Epithelial cell of proximal tubule (primary cell): ENCODE data around the gene FSD1L. TPM values are rescaled to one million over a fixed set of nuclear protein-coding genes. Genes with fewer than 3 reads are reported as not detected.

Experiments used
- DNase-seq: peaks from one replicate; pipeline ENCODE4 v3.0.0-alpha.2; 2011; ENCODE audit warnings: low read depth
- H3K4me3 ChIP-seq: 2 replicates; pipeline ENCODE4 v1.5.1; 2011; ENCODE audit warnings: low read depth, mild to moderate bottlenecking, low read length
- total RNA-seq: library from RNA; depleted of rRNA; stranded (reverse); fragments of >200 nt; gene quantifications from 2 replicates; pipeline ENCODE4 v1.2.3, GENCODE V29; 2015
- TF ChIP-seq, protein P1 (sequence below): conservative IDR thresholded peaks from 2 replicates; pipeline ENCODE4 v1.5.1; 2012; ENCODE audit warnings: low read depth, mild to moderate bottlenecking, low read length

The FSD1L gene
- total RNA-seq, 1 donor from 2014 or later, result 1.6 TPM

GRCh38 chr9:105444130-105444529, 3.7 kb upstream of the FSD1L start:
- TF ChIP-seq, protein P1, sequence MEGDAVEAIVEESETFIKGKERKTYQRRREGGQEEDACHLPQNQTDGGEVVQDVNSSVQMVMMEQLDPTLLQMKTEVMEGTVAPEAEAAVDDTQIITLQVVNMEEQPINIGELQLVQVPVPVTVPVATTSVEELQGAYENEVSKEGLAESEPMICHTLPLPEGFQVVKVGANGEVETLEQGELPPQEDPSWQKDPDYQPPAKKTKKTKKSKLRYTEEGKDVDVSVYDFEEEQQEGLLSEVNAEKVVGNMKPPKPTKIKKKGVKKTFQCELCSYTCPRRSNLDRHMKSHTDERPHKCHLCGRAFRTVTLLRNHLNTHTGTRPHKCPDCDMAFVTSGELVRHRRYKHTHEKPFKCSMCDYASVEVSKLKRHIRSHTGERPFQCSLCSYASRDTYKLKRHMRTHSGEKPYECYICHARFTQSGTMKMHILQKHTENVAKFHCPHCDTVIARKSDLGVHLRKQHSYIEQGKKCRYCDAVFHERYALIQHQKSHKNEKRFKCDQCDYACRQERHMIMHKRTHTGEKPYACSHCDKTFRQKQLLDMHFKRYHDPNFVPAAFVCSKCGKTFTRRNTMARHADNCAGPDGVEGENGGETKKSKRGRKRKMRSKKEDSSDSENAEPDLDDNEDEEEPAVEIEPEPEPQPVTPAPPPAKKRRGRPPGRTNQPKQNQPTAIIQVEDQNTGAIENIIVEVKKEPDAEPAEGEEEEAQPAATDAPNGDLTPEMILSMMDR, result no peak
- no peak for DNase-seq

DNA sequence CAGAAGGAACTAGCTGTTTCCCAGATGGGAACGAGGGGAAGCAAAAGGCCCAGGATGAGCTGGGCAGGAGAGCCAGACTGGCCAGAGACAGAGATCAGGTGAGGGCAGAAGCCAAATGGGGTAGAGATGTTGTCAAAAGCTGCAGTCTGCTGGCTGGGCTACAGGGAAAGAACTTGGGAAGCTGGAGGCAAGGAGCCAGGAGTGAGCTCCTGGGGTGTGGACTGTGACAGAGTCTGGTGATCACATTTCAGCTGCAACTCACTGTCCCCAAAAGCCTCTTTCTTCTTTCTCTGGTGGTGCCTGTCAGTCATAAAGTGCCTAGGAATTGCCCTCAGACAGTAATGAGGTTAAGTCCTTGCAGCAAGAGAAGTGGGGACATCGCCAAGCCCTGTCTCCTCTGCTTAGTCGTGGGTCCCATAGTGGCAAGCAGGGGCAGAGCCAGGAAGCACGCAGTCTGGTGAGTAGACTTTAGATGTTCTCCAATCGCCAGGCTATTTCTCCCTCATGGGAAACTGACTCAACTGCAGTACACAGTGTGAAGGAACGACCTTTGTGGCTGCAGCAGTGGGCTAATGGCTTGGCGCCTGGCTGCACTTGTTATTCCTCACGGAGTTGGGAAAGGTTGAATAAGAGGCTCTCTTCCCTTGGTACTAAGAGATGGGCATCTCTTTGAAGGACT, 2.5 kb upstream of the FSD1L start:
- H3K4me3 ChIP-seq, result no peak overlapping the region
- no peak for DNase-seq
- TF ChIP-seq, protein P1, result no peak

More at GRCh38 chr9:105444130-105444529, 3.7 kb upstream of the FSD1L start:
- no peak overlapping the region for H3K4me3 ChIP-seq

DNA sequence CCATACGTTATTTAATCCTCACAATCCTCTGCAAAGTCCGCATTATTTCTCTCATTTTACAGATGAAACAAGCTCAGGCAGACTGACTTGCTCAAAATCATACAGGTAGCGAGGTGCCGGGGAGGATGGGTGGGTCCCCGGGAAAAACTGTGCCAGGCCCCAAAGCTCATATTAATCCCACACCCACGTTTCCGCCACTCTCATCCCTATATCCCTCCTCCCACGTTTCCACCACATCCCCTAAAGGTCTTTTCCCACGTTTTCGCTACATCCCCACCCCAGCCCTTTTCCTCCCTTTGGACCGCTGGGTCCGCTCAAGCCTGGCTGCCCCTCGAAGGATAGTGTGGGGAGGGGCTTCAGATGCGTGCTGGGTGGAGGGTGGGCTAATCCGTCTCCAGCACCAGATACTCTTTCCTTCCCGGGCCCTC, 434 bp upstream of the FSD1L start:
- no peak for DNase-seq
- TF ChIP-seq, protein P1, result no peak
- peak overlapping the region; percentile 97 for H3K4me3 ChIP-seq

DNA sequence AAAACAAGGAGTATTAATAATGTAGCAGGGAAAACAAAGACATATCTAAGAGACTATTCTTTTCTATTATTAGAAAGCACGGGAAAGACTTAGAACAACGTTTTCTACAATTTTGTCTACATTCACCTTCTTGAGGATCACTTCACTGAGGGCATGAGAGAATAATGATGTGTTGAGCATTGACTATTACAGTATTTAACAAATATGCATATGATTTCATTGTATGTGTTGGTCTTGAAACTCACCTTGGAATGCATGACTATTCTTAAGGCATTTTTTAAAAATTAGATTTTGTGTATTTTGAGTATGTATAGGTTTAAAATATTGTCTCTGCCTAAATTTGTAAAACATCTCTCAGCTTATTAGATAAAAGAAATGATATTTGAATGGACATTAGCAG, 1.2 kb downstream of the FSD1L start:
- TF ChIP-seq, protein P1, result no peak
- no peak for DNase-seq
- peak overlapping the region; percentile 97 for H3K4me3 ChIP-seq

DNA sequence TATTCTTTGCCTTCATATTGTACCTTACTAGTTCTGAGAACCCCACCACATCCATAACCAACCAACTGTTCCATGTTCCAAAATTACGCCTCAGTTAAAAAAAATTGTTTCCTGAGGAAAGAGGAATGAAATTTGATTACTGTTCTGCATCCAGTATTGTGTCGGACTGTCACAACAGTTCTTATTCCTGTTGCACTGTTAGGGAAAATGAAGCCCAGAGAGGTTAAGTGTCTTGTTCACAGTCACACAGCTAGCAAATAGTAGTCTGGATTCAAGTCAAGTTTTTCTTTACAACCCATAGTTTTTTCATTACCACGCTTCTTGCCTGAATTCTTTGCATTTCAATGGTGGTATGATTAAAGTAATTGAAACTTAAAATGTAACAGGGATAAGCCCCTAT, 4.4 kb downstream of the FSD1L start:
- H3K4me3 ChIP-seq, result no peak overlapping the region
- DNase-seq, result no peak
- TF ChIP-seq, protein P1, result no peak

DNA sequence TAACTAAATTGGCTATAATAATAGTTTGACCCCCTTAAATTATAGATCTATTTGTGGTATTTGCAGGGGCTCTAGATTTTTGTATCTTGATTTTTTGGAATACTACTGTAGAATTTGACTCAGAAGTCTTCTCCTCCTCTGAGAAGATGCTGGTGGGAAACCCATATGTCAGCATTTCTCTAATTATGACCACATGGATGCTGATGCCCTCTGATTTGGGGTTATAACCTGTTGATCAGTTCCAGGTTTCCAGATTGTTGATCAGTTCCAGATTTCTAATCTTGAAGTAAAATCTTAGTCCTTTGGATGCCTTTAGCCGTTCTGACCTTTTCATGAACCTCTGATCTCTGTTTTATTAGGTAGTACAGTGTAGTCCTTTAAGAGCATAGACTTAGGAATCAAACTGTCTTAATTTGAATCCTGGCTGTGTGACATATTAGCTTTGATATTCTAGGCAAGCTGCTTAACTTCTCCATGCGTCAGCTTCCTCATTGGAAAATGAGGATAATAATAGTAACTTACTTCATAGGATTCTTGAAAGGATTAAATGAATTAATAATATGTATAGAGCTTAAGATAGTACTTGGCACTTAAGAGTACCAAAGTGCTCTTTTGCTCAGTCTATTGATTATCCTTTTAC, 8.1 kb downstream of the FSD1L start:
- DNase-seq, result no peak
- TF ChIP-seq, protein P1, result no peak
- no peak overlapping the region for H3K4me3 ChIP-seq
